NOMO-1 treated with dmso at 0.1 percent for 144 hours (cell line): ENCODE results near the gene SHMT1.
A peak's percentile ranks its signal among the peaks of the same experiment; 100 is the strongest.
"Not testable (repeated sequence)": the region's sequence is repeated elsewhere in the genome, so short reads cannot be mapped to it uniquely, and the experiment has no call there.

Experiments
- DNase-seq: peaks from one replicate; lab custom pipeline; 2025; ENCODE audit not compliant: unreplicated experiment; lab: John Stamatoyannopoulos, UW

SHMT1 gene

DNA sequence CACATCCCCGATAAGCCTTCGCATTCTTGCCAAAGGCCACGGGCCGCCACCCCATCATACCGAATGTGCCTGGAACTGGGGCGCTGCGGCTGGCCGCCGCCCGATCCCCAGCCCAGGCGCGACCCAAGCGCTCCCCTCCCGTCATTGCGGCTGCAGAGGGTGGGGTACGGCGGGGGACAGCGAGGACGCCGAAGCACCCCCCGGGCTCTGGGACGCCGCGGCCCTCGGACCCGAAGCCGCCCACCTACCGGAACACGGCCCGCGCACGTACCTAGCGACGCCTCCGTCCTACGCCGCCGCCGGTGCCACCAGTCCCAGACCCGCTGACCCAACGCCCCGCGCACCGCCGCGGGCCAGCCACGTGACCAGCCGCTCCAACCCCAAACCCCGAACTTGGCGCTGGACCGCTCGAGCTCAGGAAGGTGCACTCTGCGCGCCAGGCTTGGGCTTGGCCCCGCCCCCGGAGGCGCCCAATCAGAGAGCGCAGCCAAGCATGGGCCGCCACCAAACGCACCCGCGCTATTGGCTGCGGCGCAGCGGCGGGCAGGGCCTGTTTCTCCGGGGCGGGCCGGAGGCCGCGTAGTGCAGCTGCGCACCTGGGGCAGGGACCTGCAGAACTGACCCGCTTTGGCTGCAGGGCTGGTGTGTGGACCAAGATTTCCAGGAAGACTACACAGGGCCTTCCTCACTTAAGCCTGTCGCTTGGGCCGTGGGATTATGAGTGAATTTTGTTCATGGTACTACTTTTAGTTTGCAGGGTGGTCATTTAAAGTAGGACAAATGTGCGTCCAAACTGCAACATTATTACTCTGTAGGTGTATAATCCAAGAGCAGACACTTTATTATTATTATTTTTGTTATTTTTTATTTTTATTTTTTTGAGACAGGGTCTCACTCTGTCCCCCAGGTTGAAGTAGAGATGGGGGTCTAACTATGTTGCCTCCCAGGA, at the start of gene SHMT1:
Gene SHMT1 (minus strand): TSS at position 450 of the 949 bp plus-strand sequence. CDS start 7,569 bp downstream, outside the sequence.
- peak; percentile 88 for DNase-seq

DNA sequence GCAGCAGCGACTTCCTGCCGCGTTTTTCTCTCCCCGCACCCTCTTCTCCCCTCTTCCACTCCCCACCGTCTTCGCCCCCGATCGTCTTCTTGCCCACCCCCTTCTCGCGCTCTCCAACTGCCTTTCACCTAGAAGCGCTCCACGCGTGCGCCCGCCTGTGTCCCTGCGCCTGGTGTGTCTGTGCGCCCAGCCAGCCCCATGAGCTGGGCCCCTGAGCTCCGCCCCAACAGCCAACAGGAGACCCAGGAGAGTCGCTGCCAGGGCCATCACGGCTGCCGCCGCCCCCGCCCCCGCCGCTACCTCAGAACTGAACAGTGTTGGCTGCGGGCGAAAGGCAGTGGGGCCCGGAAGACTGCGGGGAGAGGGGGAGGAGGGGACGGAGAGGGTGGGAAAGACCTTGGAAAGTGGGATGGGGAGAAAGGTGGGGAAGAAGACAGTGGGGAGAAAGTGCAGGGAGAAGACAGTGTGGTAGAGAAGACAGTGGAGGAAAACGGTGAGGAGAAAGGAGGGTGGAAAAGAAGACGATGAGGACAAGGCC, 48.7 kb upstream of the SHMT1 start:
- DNase-seq: not testable (repeated sequence)

DNA sequence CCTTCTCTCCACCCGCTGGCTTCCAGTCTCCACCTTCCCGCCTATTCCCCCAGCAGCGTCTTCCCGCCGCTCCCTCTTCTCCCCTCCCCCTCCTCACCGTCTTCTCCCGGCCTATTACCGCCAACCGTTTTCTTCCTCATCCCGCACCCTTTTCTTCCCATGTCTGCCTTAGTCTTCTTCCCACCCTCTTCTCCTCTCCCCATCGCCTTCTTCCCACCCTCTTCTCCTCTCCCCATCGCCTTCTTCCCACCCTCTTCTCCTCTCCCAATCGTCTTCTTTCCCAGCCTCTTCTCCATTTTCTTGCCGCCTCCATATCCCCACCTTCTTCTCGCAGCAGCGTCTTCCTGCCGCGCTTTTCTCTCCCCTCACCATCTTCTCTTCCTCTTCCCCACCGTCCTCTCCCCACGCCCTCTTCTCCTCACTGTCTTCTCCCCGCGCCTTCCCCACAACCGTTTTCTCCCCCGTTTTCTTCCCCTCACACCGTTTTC, 48.1 kb upstream of the SHMT1 start:
- peak; percentile 25 for DNase-seq

DNA sequence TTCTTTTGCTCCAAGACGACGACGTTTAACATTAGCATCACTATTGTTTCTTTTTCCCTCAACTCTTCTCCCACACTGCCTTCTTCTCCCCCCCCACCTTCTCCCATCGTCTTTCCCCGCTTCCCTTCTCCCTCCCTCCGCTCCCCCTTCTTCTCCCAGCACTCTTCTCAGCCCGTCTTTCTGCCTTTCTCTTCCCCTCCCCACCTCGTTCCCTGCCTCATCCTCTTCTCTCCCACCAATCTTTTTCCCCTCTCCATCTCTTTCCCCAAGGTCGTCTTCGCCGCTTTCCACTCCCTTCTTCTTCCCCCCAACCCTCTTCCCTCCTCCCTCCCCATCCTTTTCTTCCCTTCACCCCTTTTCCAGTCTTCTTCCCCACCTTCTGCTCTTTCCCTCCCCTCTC, 47.4 kb upstream of the SHMT1 start:
- not testable (repeated sequence) for DNase-seq

DNA sequence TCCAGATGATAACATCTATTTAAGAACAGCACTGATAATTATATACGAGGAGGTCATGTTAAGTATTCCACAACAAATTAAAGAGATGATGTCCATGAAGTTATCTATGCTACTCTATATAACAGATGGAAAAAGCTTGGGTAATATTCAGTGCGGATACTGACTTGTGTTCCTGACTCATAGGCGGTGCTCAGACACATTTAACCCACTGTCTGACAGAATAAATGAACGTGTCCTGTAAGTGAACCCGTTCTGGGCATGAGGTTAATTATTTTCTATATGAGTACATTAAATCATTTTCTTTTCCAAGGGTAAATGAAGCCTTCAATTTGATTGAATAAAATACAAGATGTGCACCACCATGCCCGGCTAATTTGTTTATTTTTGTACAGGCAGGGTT, 46.0 kb upstream of the SHMT1 start:
- not testable (repeated sequence) for DNase-seq

DNA sequence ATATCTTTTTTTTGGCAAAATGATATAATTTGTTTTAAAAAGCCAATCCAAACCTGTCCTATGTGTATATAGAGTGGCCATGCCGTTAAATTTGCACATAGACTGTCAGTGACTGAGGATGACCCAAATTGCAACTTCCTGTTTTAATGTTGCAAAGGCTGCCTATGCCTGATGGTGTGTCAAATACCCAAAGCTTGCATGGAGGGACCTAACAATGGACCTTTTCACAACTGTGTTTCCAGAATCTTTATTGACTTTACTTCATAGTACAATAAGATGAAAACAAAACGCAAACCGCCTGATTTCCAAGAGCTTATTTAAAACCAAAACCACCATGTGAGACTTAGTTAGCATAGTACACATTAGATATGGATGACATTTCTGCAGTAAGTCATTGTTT, 45.6 kb upstream of the SHMT1 start:
- DNase-seq: peak; percentile 19

DNA sequence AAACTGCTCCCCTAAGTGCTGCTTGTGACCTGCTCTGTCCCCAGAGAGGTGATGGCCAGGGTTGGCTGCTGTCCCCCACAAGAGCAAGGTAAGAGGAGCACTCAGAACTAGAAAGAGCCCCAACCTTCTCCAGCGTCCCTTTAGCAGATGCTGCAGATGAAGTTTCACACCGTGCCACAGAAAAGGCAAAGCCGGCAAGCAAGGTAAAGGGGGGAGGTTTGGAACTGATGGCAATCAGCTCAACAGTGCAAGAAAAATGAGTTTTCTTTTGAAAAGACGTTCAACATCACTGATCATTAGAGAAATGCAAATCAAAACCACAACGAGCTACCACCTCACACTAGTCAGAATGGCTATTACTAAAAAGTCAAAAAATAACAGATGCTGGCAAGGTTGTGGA, 40.3 kb upstream of the SHMT1 start:
- not testable (repeated sequence) for DNase-seq

DNA sequence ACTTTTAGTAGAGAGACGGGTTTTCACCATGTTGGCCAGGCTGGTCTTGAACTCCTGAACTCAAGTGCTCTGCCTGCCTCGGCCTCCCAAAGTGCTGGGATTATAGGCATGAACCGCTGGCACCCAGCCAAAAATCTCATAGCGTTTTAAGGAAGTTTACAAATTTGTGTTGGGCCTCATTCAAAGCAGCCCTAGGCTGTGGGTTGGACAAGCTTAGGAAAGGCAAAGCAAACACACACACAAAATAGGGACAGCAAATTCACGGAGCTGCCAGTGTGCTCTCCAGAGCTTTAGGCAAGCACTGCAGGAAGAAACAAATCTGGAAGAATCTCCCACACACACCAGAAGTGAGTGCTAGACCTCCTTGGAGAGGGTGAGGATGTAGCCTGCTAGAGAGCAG, 39.8 kb upstream of the SHMT1 start:
- DNase-seq: not testable (repeated sequence)

DNA sequence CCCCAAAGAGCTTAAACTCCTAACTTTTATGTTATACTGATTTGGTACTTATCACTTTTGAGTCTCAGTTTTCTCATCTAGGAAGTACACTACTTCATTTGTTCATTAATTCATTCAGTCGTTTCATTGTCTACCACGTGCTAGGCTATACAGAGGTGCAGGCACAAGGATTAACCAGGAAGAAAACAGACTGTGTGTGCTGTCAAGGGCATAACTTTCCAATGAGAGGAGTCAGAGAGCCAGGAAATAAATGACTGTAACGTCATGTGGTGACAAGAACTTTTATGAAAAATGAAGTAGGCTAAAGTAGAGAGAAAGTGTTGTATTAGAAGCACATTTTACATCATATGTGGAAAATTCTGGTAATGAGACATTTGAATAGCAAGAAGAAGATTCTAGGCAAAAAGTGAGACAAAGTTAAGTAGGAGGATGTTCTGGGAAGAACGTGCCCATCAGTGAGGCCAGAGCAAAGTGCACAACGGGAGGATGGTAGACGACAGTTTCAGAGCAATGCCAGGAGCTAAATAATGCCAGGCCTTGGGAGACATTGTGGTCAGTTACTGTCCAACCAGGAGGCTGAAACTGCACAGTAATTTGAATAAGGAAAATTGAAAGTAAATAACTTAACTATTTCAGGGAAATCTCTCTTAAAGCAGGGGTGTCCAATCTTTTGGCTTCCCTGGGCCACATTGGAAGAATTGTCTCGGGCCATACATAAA, 38.7 kb upstream of the SHMT1 start:
- DNase-seq: not testable (repeated sequence)

DNA sequence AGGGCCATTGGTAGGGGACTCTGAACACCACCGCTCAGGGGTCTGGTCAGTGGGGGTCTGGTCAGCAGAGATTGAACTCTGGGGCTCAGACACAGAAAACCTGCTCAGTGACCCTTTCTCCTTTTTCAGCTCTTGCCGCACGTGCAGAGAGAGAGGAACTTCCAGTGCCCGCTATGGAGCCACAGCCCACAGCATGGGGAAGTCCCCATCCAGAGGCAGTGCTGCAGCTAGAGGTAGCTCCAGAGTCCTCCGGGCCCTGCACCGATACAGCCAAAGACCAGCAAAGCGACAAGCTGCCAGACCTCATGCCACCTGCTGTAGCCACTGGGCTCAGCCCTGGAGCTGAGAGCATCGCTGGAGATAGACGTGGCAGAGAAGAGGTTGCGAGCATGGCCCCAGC, 25.4 kb upstream of the SHMT1 start:
- DNase-seq: not testable (repeated sequence)

DNA sequence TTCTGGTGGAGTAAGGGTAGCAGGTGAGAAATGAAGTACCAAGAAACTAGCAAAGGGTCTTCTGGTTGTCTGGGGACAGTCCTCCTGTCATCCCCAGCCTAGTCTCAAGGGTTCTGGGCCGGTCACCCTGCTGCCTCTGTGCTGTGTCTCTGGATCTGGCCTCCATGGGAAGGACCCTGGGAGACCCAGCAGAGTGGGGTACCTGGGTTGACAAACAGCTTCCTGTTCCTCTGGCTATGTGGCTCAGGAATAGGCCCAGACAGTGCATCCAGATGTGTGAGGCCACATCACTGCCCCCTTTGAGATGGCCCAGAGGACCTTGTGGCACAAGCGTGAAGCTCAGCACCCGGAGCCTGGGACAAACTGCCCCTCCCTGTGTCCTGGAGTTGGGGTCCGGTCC, 24.9 kb upstream of the SHMT1 start:
- DNase-seq: not testable (repeated sequence)

DNA sequence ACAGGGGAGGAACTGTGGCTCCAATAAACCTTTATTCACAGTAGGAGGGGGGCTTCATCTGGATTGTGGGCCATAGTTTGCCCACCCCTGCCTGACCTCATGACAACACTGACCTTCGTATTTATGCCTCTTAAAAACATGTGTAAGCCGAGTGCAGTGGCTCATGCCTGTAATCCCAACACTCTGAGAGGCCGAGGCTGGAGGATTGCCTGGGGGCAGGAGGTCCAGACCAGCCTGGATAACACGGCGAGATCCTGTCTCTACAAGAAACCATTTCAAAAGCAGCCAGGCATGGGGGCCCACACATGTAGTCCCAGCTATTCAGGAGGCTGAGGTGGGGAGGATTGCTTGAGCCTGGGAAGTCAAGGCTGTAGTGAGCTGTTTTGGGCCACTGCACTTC, 24.2 kb upstream of the SHMT1 start:
- DNase-seq: not testable (repeated sequence)

DNA sequence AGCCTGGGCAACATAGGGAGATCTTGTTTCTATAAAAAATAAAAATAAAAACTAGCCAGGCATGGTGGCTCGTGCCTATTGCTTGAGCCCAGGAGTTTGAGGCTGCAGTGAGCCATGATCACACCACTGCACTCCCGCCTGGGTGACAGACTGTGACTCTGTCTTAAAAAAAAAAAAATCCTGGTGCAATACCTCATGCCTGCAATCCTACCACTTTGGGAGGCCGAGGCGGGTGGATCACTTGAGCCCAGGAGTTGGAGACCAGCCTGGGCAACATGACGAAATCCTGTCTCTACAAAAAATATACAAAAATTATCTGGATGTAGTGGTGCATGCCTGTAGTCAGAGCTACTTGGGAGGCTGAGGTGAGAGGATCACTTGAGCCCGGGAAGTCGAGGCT, 20.9 kb upstream of the SHMT1 start:
- DNase-seq: not testable (repeated sequence)

DNA sequence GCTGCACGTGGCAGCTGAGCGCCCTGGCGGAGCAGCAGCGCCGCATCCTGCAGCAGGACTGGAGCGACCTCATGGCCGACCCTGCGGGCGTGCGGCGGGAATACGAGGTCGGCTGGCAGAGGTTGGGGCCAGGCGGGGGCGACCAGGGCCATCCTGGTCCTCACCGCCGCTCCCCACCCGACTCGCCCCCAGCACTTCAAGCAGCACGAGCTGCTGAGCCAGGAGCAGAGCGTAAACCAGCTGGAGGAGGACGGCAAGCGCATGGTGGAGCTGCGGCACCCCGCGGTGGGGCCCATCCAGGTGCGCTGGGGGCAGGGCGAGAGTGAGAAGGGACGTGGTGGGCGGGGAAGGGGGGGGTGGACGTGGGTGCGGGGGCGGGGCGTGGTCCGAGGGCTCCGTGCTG, 19.7 kb upstream of the SHMT1 start:
- DNase-seq: not testable (repeated sequence)

DNA sequence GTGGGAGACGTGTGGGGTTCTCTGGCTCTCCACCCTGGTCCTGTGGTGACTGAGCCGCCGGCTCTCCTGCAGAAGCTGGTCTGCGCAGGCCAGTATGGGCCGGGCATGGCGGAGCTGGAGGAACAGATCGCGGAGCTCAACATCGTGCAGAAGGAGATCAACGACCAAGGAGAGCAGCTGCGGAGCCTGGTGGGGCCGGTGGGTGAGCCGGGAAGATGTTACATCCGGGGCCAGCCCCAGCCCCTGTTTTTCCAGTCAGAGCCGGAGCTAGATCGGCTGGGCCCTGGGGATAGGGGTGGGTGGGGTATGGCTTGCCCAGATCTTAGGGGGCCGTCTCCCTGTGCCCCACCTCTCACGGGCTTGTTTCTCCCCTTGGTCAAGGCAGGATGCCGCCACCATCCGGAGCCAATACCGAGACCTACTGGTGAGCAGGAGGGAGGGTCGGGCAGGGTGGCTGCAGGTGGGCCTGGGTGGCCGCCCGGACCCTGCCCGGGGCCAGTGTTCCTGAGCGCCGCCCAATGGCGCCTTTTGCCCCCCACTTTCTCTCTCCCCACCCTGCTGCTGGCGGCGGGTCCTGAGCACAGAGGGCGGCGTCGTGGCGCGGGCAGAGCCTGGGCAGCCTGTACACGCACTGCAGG, 19.2 kb upstream of the SHMT1 start:
- no peak for DNase-seq

DNA sequence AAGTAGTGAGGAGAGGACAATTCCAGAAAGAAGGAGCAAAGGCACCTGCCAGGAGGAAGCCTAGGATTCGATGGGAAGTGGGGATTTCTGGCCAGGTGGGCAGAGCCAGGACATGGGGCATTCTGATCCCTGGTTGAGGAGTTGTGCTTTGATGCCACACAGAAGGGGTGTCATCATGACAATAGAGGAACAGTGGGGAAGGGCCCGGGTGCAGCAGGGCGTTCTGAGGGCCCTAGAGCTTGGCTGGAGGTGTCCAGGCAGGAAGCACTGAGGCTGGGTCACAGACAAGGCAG, 18.5 kb upstream of the SHMT1 start:
- no peak for DNase-seq

DNA sequence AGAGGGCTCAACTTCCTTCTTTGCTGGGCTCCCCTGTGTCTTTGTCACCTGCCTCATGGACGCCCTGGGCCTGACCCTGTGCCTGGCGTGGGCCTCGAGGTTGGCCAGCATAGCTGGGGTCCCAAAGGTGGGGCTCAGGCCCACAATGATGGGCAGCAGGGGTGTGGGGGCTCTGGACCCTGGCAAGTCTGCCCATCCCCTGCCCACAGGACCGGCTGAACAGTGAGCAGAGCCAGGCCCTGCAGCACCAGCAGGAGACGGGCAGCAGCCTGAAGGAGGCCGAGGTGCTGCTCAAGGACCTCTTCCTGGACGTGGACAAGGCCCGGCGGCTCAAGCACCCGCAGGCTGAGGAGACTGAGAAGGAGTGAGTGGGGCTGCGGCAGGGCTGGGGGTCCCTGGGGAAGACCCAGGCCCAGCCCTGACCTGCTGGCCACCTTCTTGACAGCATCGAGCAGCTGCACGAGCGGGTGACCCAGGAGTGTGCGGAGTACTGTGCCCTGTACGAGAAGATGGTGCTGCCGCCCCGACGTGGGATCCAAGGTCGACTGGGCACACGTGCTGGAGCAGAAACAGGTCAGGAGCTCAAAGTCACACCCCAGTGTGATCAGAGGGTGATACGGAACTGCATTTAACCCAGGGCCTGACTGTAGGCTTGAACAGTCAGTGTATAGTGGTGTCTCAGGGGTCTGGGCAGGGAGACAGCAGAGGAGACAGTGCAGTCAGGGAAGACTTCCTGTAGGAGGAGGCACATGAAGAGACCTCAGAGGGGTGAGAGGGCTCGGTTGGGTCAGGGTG, 18.0 kb upstream of the SHMT1 start:
- DNase-seq: no peak

DNA sequence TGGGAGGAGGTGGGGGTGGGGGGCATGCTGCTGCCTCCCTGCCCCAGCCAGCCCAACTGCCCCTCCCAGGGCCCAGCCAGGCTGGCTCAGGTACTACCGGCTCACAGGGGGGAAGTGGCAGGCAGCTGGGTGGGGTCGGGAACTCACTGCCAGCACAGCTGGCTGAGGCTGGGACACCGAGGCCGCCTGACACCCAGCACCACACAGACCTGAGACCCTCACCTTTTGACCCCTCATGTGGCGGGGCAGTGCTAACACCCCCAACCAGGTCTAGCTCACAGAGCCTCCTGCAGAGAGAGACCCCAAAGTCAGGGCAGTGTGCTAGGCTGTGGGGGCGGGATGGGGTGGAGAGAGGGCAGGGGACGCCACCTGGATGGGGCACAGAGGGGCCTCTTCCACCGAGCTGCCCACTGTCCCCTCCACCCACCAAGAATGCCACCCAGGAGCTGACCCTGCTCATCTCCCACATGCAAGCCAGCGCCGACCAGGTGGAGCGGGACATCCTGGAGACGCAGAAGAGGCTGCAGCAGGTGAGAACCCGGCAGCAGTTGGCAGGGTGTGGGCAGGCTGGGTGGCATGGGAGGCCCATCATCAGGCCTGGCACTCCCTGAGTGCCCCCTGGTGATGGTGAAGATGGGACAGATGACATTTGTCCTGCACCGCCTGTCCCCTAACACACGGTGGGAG, 17.3 kb upstream of the SHMT1 start:
- no peak for DNase-seq

DNA sequence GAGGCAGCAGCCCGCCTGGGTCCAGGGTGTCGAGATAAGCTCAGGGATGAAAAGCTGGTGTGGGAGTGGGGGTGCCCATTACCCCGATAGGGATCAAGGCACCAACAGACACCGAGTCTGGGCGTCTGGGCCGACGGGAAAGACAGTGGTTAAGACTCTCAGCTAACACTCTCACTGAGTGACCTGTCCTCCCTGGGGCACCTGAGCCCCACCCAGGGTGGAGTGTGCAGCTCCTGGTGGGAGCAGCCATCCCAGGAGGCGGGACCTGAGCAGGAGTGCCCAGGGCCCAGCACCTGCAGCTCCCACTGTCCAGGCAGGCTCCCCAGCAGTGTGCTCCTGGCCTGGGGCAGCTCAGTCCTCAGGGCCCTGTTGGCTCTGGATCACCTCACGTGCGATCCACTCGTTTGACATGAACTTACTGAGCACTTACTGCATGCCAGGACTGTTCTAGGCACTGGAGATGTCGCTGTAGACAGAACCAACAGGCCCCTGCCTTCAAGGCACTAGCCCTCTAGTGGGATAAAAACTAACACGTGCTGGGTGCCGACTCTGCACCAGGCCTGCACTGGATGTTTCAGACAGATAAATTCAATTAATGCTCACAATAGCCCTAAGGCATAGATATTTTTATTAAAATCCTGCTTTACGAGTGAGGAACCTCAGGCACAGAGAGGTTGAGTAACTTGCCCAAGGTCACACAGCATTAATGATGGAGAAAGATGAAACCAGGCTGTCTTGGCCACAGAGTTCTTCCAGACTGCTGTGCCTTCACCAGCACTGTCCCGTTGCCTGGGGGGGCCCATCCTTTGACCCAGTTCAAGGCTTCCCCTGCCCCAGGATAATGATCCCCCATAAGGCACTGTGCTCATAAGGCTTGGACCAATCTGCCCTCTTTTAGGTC, 16.1 kb upstream of the SHMT1 start:
- no peak for DNase-seq
